ENCODE data around the gene GPR148. TPM values are rescaled to one million over a fixed set of nuclear protein-coding genes. Genes with fewer than 3 reads are reported as not detected.
A peak's percentile ranks its signal among the peaks of the same experiment; 100 is the strongest.
"Not testable (repeated sequence)": the region's sequence is repeated elsewhere in the genome, so short reads cannot be mapped to it uniquely, and the experiment has no call there.

GPR148 gene
- total and polyA plus RNA-seq, 12 donors, result not detected

GRCh38 chr2:130728007-130728454 lies 839 bp upstream of the GPR148 start:
- Histone ChIP-seq H3K9me3 (replicated peaks in 1 of 3) (no peaks in the 10 kb centered on the region), H3K36me3 (replicated peaks in 1 of 2) (no peaks in the 10 kb centered on the region), H3K4me3 (peak overlapping the region in 1 of 4 donors; percentile 61), H3K27me3 (no peaks in the 10 kb centered on the region), H3K27ac (peak overlapping the region in 2 of 5 donors; percentile 74 to 86), H3K4me1 (replicated peaks in 1 of 2) (peaks cover 12% of the 10 kb centered on the region in 2 donors)
- 9 to 44% (median 15%) methylated on average over 3 to 12 of the region's 12 CpGs for WGBS, 4 donors
- intact Hi-C loops (cut with DNase I), result no loop called here
- DNase-seq, result peak; percentile 17 to 68 (median 42)
- TF ChIP-seq POLR2A (IDR thresholded peaks at IDR 0.05) (no peak), CTCF (IDR thresholded peaks at IDR 0.05) (no peak)

- TF ChIP-seq CTCF (IDR thresholded peaks at IDR 0.05) (no peak), POLR2A (IDR thresholded peaks at IDR 0.05) (no peak)
- Histone ChIP-seq H3K4me1 (replicated peaks in 1 of 2) (peaks cover 12% of the 10 kb centered on the region in 2 donors), H3K9me3 (replicated peaks in 1 of 3) (no peaks in the 10 kb centered on the region), H3K27me3 (no peaks in the 10 kb centered on the region), H3K4me3 (no peak overlapping the region), H3K27ac (no peak overlapping the region), H3K36me3 (replicated peaks in 1 of 2) (no peaks in the 10 kb centered on the region)
- DNase-seq, result no peak
- intact Hi-C loops (cut with DNase I), result no loop called here
- 93 to 96% (median 94%) methylated on average over 16 to 17 of the region's 17 CpGs for WGBS, 4 donors
These were observed 741 bp downstream of the GPR148 start for GRCh38 chr2:130729322-130730299.

- H3K4me1 ChIP-seq (replicated peaks in 1 of 2); H3K9me3 ChIP-seq (replicated peaks in 1 of 3); intact Hi-C loops (cut with DNase I): not testable (repeated sequence)
These were observed 3.4 kb downstream of the GPR148 start for GRCh38 chr2:130732257-130732656.

GRCh38 chr2:130735200-130735599 lies 6.3 kb downstream of the GPR148 start:
- DNase-seq, result no peak
- H3K36me3 ChIP-seq (replicated peaks in 1 of 2), result no peaks in the 10 kb centered on the region
- 88 to 96% (median 95%) methylated on average over 3 of the region's 3 CpGs for WGBS, 4 donors
- H3K27ac ChIP-seq, result no peak overlapping the region
- no peaks in the 10 kb centered on the region for H3K9me3 ChIP-seq (replicated peaks in 1 of 3)
- H3K4me3 ChIP-seq, result no peak overlapping the region
- intact Hi-C loops (cut with DNase I), result no loop called here
- no peaks in the 10 kb centered on the region for H3K4me1 ChIP-seq (replicated peaks in 1 of 2)
- no peak for TF ChIP-seq CTCF (IDR thresholded peaks at IDR 0.05)
- no peaks in the 10 kb centered on the region for H3K27me3 ChIP-seq

More at GRCh38 chr2:130732257-130732656, 3.4 kb downstream of the GPR148 start:
- H3K4me3 ChIP-seq; H3K27me3 ChIP-seq; H3K36me3 ChIP-seq (replicated peaks in 1 of 2); H3K27ac ChIP-seq; DNase-seq: not testable (repeated sequence)
- 86 to 90% (median 88%) methylated on average over 11 of the region's 11 CpGs for WGBS, 4 donors
